Non-pigmented ciliary epithelial cell (primary cell): ENCODE measurements around the gene PSMA7.

Experiments
- DNase-seq: peaks from one replicate; pipeline ENCODE4 v3.0.0-alpha.2; 2010; ENCODE audit warnings: low read depth

PSMA7 gene

GRCh38 chr20:62087227-62087626 is 56.0 kb downstream of the PSMA7 start:
- no peak for DNase-seq
